Heart right ventricle (tissue), 16 donors: ENCODE data around the gene ZFHX3. TPM values are rescaled to one million over a fixed set of nuclear protein-coding genes. Genes with fewer than 3 reads are reported as not detected.
A peak's percentile ranks its signal among the peaks of the same experiment; 100 is the strongest.

Source experiments
- ATAC-seq, 8 donors: fragments of 200-7000 bp; cut with Tn5 transposase; one replicate each; pipeline ENCODE4 v1.9.1; 2020; ENCODE audit warnings: mild to moderate bottlenecking in 8 of 8, moderate library complexity in 8 of 8, moderate number of reproducible peaks in 1 of 8
- DNase-seq, 2 donors: peaks; one replicate each; pipeline ENCODE4 v3.0.0-alpha.2; 2020
- H3K27ac ChIP-seq, 10 donors: fragments of 200-600 bp; sonication (generic) in 2 of 10; one replicate each; pipeline versions ENCODE4 v1.5.0 to v1.8.0; 2020 to 2022; ENCODE audit warnings: mild to moderate bottlenecking in 3 of 10
- H3K27me3 ChIP-seq, 7 donors: fragments of 200-600 bp; one replicate each; pipeline ENCODE4 v1.8.0; 2021 to 2022; ENCODE audit warnings: mild to moderate bottlenecking in 2 of 7
- H3K36me3 ChIP-seq, 9 donors: fragments of 200-600 bp; sonication (generic) in 1 of 9; one replicate each; pipeline versions ENCODE4 v1.5.0 to v1.8.0; 2020 to 2022; ENCODE audit warnings: mild to moderate bottlenecking in 2 of 9
- H3K4me1 ChIP-seq, 9 donors: fragments of 200-600 bp; sonication (generic) in 1 of 9; one replicate each; pipeline versions ENCODE4 v1.5.0 to v1.8.0; 2020 to 2022; ENCODE audit warnings: mild to moderate bottlenecking in 4 of 9
- H3K4me3 ChIP-seq, 10 donors: fragments of 200-600 bp; sonication (generic) in 2 of 10; one replicate each; pipeline versions ENCODE4 v1.5.0 to v1.8.0; 2020 to 2022; ENCODE audit warnings: mild to moderate bottlenecking in 7 of 10, moderate library complexity in 2 of 10
- H3K9me3 ChIP-seq, 11 donors: fragments of 200-600 bp in 10 of 11; sonication (generic) in 2 of 11; one replicate each; pipeline versions ENCODE4 v1.5.0 to v1.8.0; 2013 to 2022; ENCODE audit warnings: mild to moderate bottlenecking in 2 of 11, control low read depth in 1 of 11, moderate library complexity in 1 of 11
- CTCF ChIP-seq, 9 donors: fragments of 200-600 bp; sonication (generic) in 2 of 9; IDR thresholded peaks; one replicate each; pipeline versions ENCODE4 v1.5.0 to v1.8.0; 2021 to 2022; ENCODE audit warnings: antibody characterized with exemption in 9 of 9, mild to moderate bottlenecking in 5 of 9, moderate library complexity in 1 of 9
- WGBS, 2 donors: extraction: QIAGEN DNeasy Blood & Tissue Kit; methylation state at CpG; one replicate each; pipeline ENCODE4 v1.1.7; 2013; ENCODE audit warnings: inconsistent platforms in 1 of 2; 5-methylcytosine and 5-hydroxymethylcytosine counted together
- intact Hi-C, 10 donors: fragments of 100-400 bp; cut with DNase I; formaldehyde crosslinking; loops; one replicate each; pipeline versions ENCODE4 v1.11.1 to v1.14.2; 2022
- polyA plus RNA-seq, 2 donors: library from polyadenylated mRNA; stranded (reverse); fragments of 200-250 nt; gene quantifications; one replicate each; pipeline ENCODE4 v1.2.3, GENCODE V29; 2013
- total RNA-seq, 10 donors: library from RNA; stranded (reverse); fragmentation: NEBNext Ultra II Directional in 3 of 10; extraction: Animal tissue kit (Norgen Biotek cat#: 25700) in 3 of 10; gene quantifications; one replicate each; pipeline versions ENCODE4 v1.2.1 to v1.2.4, GENCODE V29; 2021 to 2023
- donor health status: Arrhythmogenic right ventricular cardiomyopathy.
- donor health status: ischemic (EF 13 %, LVEDD 7.1; RV severe dilation, severe dysfunction).
- donor health status: healthy with polysubstance abuse.
- donor health status: DM: no; HTN: yes; CAD: no.
- donor health status: DM: no; HTN: no; CAD: no.
- donor health status: ischemic (EF 25% LVEDD 6.9; RV normal size, moderate dysfunction).
- donor health status: ischemic (EF 25% LVEDD 5.7; RV mildly dilated, moderate dysfunction).
- donor health status: healthy.
- donor health status: DM: yes; HTN: yes; CAD: no.
- donor health status: Ischemic cardiomyopathy.
- donor health status: ischemic (EF 35%, LVEDD 5.7; RV mildly dilated, moderate dysfunction).
- donor health status: nonischemic (EF 11% LVEDD 7.7; RV severe dilation, severe dysfunction).
- donor health status: DM: yes; HTN: yes; CAD: no.
- donor health status: PGD.
- donor health status: ischemic (EF 29% LVEDD 5.4; RV normal size, mild dysfunction).
- donor health status: nonischemic (EF 23%, LVEDD 6.1; RV moderate dilation, normal function).

ZFHX3 gene
- total and polyA plus RNA-seq, 12 donors, result 1.6 to 15.2 (median 10.4) TPM

GRCh38 chr16:72923757-72924156, 124.2 kb downstream of the ZFHX3 start:
- TF ChIP-seq CTCF (IDR thresholded peaks at IDR 0.05), result no peak
- no peaks in the 10 kb centered on the region for H3K27me3 ChIP-seq
- no peak for ATAC-seq

GRCh38 chr16:72922714-72923113, 125.2 kb downstream of the ZFHX3 start:
- WGBS, 2 donors, result 58 to 67% methylated on average over 3 of the region's 3 CpGs
- no peak overlapping the region for H3K27ac ChIP-seq
- no peak for ATAC-seq

More at GRCh38 chr16:72923757-72924156, 124.2 kb downstream of the ZFHX3 start:
- peaks cover 0 to 37% (median 11%) of the 10 kb centered on the region in 9 donors for H3K4me1 ChIP-seq
- no peak overlapping the region for H3K27ac ChIP-seq
- intact Hi-C loops, result no loop called here
- DNase-seq, result no peak
- H3K9me3 ChIP-seq, result peaks cover 0 to 2% (median 0%) of the 10 kb centered on the region in 11 donors
- 96 to 97% methylated on average over 11 of the region's 11 CpGs for WGBS, 2 donors
- H3K4me3 ChIP-seq, result no peak overlapping the region
- H3K36me3 ChIP-seq, result no peaks in the 10 kb centered on the region

GRCh38 chr16:72921620-72922019, 126.3 kb downstream of the ZFHX3 start:
- intact Hi-C loops, result no loop called here
- no peak overlapping the region for H3K27ac ChIP-seq
- no peak for TF ChIP-seq CTCF (IDR thresholded peaks at IDR 0.05)
- H3K9me3 ChIP-seq, result peaks cover 0 to 13% (median 0%) of the 10 kb centered on the region in 11 donors
- H3K4me3 ChIP-seq, result peak overlapping the region in 2 of 10 donors; percentile 11 to 25
- ATAC-seq (peak in 6 of 8 donors; percentile 23 to 50 (median 41)), DNase-seq (peak in 1 of 2 donors; percentile 27)
- 58 to 62% methylated on average over 15 of the region's 15 CpGs for WGBS, 2 donors
- H3K36me3 ChIP-seq, result no peaks in the 10 kb centered on the region
- no peaks in the 10 kb centered on the region for H3K27me3 ChIP-seq
- H3K4me1 ChIP-seq, result peaks cover 0 to 29% (median 11%) of the 10 kb centered on the region in 9 donors

More at GRCh38 chr16:72922714-72923113, 125.2 kb downstream of the ZFHX3 start:
- H3K9me3 ChIP-seq, result peaks cover 0 to 13% (median 0%) of the 10 kb centered on the region in 11 donors
- no peaks in the 10 kb centered on the region for H3K27me3 ChIP-seq
- H3K4me3 ChIP-seq, result no peak overlapping the region
- H3K4me1 ChIP-seq, result peaks cover 0 to 36% (median 11%) of the 10 kb centered on the region in 9 donors
- TF ChIP-seq CTCF (IDR thresholded peaks at IDR 0.05), result no peak
- no peak for DNase-seq
- no peaks in the 10 kb centered on the region for H3K36me3 ChIP-seq
- intact Hi-C loops, result no loop called here

GRCh38 chr16:72921106-72921505, 126.8 kb downstream of the ZFHX3 start:
- Histone ChIP-seq H3K36me3 (no peaks in the 10 kb centered on the region), H3K9me3 (peaks cover 0 to 13% (median 0%) of the 10 kb centered on the region in 11 donors), H3K27me3 (no peaks in the 10 kb centered on the region), H3K4me1 (peaks cover 0 to 29% (median 11%) of the 10 kb centered on the region in 9 donors), H3K4me3 (no peak overlapping the region), H3K27ac (no peak overlapping the region)
- 81 to 85% methylated on average over 13 of the region's 13 CpGs for WGBS, 2 donors
- DNase-seq (no peak), ATAC-seq (no peak)
- TF ChIP-seq CTCF (IDR thresholded peaks at IDR 0.05), result no peak
- intact Hi-C loops, result no loop called here
